ENCODE results near the gene NF1.

DNA sequence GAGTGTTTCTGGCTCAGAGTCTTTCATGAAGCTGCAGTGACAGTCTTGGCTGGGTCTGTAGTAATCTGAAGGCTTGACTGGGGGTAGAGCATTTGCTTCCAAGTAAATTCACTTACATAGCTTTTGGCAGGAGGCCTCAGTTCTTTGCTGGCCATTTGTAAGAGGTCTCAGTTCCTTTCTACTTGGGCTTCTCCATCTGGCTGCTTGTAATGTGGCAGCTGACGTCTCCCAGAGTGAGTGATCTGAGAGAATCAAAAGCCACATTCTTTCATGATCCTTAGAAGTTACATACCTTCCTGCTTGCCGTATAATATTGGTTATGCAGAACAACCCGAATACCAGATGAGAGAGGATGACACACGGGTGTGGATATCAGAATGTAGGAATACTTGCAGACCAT lies 39.8 kb downstream of the NF1 start:
- TF ChIP-seq, protein P1, sequence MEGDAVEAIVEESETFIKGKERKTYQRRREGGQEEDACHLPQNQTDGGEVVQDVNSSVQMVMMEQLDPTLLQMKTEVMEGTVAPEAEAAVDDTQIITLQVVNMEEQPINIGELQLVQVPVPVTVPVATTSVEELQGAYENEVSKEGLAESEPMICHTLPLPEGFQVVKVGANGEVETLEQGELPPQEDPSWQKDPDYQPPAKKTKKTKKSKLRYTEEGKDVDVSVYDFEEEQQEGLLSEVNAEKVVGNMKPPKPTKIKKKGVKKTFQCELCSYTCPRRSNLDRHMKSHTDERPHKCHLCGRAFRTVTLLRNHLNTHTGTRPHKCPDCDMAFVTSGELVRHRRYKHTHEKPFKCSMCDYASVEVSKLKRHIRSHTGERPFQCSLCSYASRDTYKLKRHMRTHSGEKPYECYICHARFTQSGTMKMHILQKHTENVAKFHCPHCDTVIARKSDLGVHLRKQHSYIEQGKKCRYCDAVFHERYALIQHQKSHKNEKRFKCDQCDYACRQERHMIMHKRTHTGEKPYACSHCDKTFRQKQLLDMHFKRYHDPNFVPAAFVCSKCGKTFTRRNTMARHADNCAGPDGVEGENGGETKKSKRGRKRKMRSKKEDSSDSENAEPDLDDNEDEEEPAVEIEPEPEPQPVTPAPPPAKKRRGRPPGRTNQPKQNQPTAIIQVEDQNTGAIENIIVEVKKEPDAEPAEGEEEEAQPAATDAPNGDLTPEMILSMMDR (IDR thresholded peaks at IDR 0.05): no peak
- TF ChIP-seq POLR2A (IDR thresholded peaks at IDR 0.05) (no peak), POLR2AphosphoS5 (IDR thresholded peaks at IDR 0.05; ENCODE audit: insufficient read depth in 1 of 2, low read depth in 1 of 2) (no peak)
